Hepatocyte (in vitro differentiated cells): ENCODE results near the gene EPHB1. TPM values are rescaled to one million over a fixed set of nuclear protein-coding genes. Genes with fewer than 3 reads are reported as not detected.
"Not testable (repeated sequence)": the region's sequence is repeated elsewhere in the genome, so short reads cannot be mapped to it uniquely, and the experiment has no call there.

Experiments used
- DNase-seq: peaks from one replicate; pipeline ENCODE4 v3.0.0-alpha.2; 2016; ENCODE audit warnings: low spot score
- H2AFZ ChIP-seq: fragments of 200-600 bp; sonication (generic); 2 replicates; pipeline ENCODE4 v1.6.0; 2016; ENCODE audit warnings: antibody characterized with exemption, mild to moderate bottlenecking
- H3K27ac ChIP-seq: fragments of 200-600 bp; sonication (generic); 2 replicates; pipeline ENCODE4 v1.5.1; 2016; ENCODE audit warnings: mild to moderate bottlenecking
- H3K27me3 ChIP-seq: fragments of 200-600 bp; sonication (generic); 2 replicates; pipeline ENCODE4 v1.6.1; 2016
- H3K36me3 ChIP-seq: fragments of 200-600 bp; sonication (generic); replicated peaks from 2 replicates; pipeline ENCODE4 v1.5.1; 2016; ENCODE audit warnings: low read depth; ENCODE audit not compliant: insufficient read depth
- H3K4me1 ChIP-seq: fragments of 200-600 bp; sonication (generic); 2 replicates; pipeline ENCODE4 v1.5.1; 2016; ENCODE audit warnings: mild to moderate bottlenecking, moderate library complexity; ENCODE audit not compliant: insufficient read depth
- H3K4me2 ChIP-seq: fragments of 200-600 bp; sonication (generic); 2 replicates; pipeline ENCODE4 v1.6.0; 2016
- H3K4me3 ChIP-seq: fragments of 200-600 bp; sonication (generic); 2 replicates; pipeline ENCODE4 v1.5.1; 2016; ENCODE audit warnings: mild to moderate bottlenecking
- H3K79me2 ChIP-seq: fragments of 200-600 bp; sonication (generic); 2 replicates; pipeline ENCODE4 v1.6.0; 2017; ENCODE audit warnings: mild to moderate bottlenecking
- H3K9me2 ChIP-seq: fragments of 200-600 bp; sonication (generic); replicated peaks from 2 replicates; pipeline ENCODE4 v1.6.0; 2017; ENCODE audit warnings: mild to moderate bottlenecking; ENCODE audit not compliant: insufficient read depth
- H3K9me3 ChIP-seq: fragments of 200-600 bp; sonication (generic); 2 replicates; pipeline ENCODE4 v1.5.1; 2016; ENCODE audit warnings: low read depth, mild to moderate bottlenecking
- H4K20me1 ChIP-seq: fragments of 200-600 bp; sonication (generic); 2 replicates; pipeline ENCODE4 v1.6.0; 2016; ENCODE audit warnings: mild to moderate bottlenecking; ENCODE audit not compliant: insufficient read depth, poor library complexity, severe bottlenecking
- EZH2 ChIP-seq: fragments of 200-600 bp; sonication (generic); IDR thresholded peaks from 2 replicates; pipeline ENCODE4 v1.6.1; 2016; ENCODE audit warnings: antibody characterized with exemption, mild to moderate bottlenecking, borderline replicate concordance
- EZH2phosphoT487 ChIP-seq: fragments of 200-600 bp; sonication (generic); IDR thresholded peaks from one replicate; pipeline ENCODE4 v1.6.1; 2018; ENCODE audit warnings: antibody characterized with exemption, mild to moderate bottlenecking, low read depth, moderate library complexity; ENCODE audit not compliant: unreplicated experiment, severe bottlenecking
- WGBS: methylation state at CpG from one replicate; pipeline ENCODE4 v1.1.6; 2016; ENCODE audit warnings: low lambda C conversion rate; ENCODE audit errors: missing lambda C conversion rate; 5-methylcytosine and 5-hydroxymethylcytosine counted together
- polyA plus RNA-seq: library from polyadenylated mRNA; unstranded; fragments of >200 nt; fragmentation: Nextera tagmentation; extraction: Ambion mirVana; gene quantifications from 2 replicates; pipeline ENCODE4 v1.2.1, GENCODE V29; 2016
- total RNA-seq: library from RNA; depleted of rRNA; stranded (reverse); fragments of >200 nt; gene quantifications from 2 replicates; pipeline ENCODE4 v1.2.3, GENCODE V29; 2014
- TF ChIP-seq, protein P1 (sequence below): fragments of 200-600 bp; sonication (generic); IDR thresholded peaks from 2 replicates; pipeline ENCODE4 v1.5.1; 2016; ENCODE audit warnings: antibody characterized with exemption, mild to moderate bottlenecking; ENCODE audit not compliant: poor library complexity

EPHB1 gene
- total and polyA plus RNA-seq, 2 experiments from 2014 or later, result 3.3 to 5.6 TPM

DNA sequence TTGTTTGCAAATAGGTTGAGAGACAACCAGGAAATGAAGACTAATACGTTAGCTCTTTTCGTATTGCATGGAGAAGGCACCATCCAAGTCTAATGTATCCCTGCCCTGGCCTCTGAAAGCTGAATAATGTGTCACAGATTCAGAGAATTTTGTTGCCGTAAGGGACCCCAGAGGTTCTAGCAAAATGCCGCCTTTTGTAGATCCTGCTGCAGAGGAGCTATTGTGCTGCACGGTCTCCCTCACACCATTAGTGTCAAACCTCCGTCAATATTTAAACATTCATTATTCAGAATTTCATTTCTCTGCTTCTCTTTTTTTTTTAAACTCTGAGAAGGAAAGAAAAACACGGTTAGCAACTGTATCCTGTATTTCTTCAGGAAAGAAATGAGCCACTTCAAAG is 238.7 kb downstream of the EPHB1 start:
- no peaks in the 10 kb centered on the region for H3K9me3 ChIP-seq
- H3K4me1 ChIP-seq, result no peaks in the 10 kb centered on the region
- no peak overlapping the region for H3K4me3 ChIP-seq
- no peaks in the 10 kb centered on the region for H3K36me3 ChIP-seq
- H3K4me2 ChIP-seq, result no peak overlapping the region
- no peaks in the 10 kb centered on the region for H3K27me3 ChIP-seq
- 88% methylated on average over 7 of the region's 7 CpGs for WGBS
- no peak overlapping the region for H2AFZ ChIP-seq
- H3K9me2 ChIP-seq, result no peaks in the 10 kb centered on the region
- H3K79me2 ChIP-seq, result no peaks in the 10 kb centered on the region
- H3K27ac ChIP-seq, result no peak overlapping the region
- DNase-seq, result no peak
- TF ChIP-seq EZH2 (no peak), EZH2phosphoT487 (no peak)
- TF ChIP-seq, protein P1, sequence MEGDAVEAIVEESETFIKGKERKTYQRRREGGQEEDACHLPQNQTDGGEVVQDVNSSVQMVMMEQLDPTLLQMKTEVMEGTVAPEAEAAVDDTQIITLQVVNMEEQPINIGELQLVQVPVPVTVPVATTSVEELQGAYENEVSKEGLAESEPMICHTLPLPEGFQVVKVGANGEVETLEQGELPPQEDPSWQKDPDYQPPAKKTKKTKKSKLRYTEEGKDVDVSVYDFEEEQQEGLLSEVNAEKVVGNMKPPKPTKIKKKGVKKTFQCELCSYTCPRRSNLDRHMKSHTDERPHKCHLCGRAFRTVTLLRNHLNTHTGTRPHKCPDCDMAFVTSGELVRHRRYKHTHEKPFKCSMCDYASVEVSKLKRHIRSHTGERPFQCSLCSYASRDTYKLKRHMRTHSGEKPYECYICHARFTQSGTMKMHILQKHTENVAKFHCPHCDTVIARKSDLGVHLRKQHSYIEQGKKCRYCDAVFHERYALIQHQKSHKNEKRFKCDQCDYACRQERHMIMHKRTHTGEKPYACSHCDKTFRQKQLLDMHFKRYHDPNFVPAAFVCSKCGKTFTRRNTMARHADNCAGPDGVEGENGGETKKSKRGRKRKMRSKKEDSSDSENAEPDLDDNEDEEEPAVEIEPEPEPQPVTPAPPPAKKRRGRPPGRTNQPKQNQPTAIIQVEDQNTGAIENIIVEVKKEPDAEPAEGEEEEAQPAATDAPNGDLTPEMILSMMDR, result no peak
- no peaks in the 10 kb centered on the region for H4K20me1 ChIP-seq

DNA sequence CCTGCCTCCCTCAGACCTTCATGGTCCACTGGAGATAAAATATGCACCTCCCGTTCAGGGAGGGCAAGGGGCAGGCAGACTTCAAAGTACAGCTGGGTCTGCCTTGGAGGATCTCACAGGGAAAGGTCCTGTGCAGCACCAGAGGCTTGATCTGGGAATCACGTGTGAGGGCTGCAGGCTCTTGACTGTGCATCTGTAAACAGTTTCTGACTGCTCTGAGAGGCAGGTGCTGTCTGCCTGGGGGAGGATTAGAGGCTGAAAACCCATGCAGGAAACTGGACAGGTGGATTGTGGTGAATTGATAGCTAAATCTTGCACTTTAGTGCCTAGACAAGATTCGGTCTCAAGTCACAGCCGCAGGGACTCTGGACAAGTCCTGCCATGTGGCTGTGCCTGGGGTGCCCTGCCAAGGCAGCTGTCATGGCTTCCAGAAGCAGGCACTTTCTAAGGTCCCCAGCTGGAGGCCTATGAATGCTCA is 239.3 kb downstream of the EPHB1 start:
- H3K4me1 ChIP-seq, result no peaks in the 10 kb centered on the region
- no peaks in the 10 kb centered on the region for H3K36me3 ChIP-seq
- TF ChIP-seq, protein P1, result no peak
- no peak for TF ChIP-seq EZH2phosphoT487
- TF ChIP-seq EZH2, result no peak
- no peak overlapping the region for H3K4me3 ChIP-seq
- H3K4me2 ChIP-seq, result no peak overlapping the region
- no peak overlapping the region for H2AFZ ChIP-seq
- H3K79me2 ChIP-seq, result no peaks in the 10 kb centered on the region
- WGBS, result 54% methylated on average over 4 of the region's 4 CpGs
- H3K27me3 ChIP-seq, result no peaks in the 10 kb centered on the region
- H3K27ac ChIP-seq, result no peak overlapping the region
- peak; percentile 18 for DNase-seq
- no peaks in the 10 kb centered on the region for H4K20me1 ChIP-seq
- no peaks in the 10 kb centered on the region for H3K9me3 ChIP-seq
- no peaks in the 10 kb centered on the region for H3K9me2 ChIP-seq

DNA sequence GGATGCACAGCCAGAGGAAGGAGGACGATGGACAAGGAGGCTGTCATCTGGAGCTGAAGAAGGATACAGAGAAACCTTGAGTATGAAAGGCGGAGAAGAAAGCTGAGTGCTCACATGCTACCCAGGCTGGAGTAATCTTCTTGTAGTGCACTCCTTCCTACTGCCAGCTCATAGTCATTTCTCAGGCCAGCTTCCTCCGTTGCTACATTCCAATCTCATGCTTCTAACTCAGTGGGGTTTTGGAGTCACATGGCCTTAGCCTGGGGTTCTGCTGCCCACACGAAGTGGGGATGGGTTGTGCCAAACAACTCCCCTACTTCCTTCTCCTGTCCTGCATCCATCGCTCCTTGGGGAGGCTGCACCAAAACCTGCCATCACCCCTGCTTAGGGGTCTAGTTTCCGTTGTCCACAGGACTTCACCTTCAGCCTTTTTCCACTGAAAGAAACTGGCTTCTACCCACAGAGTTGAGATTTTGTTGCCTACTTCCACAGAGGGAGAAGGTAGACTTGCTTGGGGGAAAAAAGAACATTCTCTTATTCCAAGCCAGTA is 239.9 kb downstream of the EPHB1 start:
- Histone ChIP-seq H3K9me3 (no peaks in the 10 kb centered on the region), H3K4me2 (no peak overlapping the region), H3K9me2 (no peaks in the 10 kb centered on the region), H3K4me3 (no peak overlapping the region), H2AFZ (no peak overlapping the region), H3K4me1 (no peaks in the 10 kb centered on the region), H3K36me3 (no peaks in the 10 kb centered on the region), H4K20me1 (no peaks in the 10 kb centered on the region), H3K27me3 (no peaks in the 10 kb centered on the region), H3K27ac (no peak overlapping the region), H3K79me2 (no peaks in the 10 kb centered on the region)
- TF ChIP-seq EZH2 (no peak), EZH2phosphoT487 (no peak)
- TF ChIP-seq, protein P1, result no peak
- WGBS, result 80% methylated on average over 6 of the region's 6 CpGs
- DNase-seq, result no peak

DNA sequence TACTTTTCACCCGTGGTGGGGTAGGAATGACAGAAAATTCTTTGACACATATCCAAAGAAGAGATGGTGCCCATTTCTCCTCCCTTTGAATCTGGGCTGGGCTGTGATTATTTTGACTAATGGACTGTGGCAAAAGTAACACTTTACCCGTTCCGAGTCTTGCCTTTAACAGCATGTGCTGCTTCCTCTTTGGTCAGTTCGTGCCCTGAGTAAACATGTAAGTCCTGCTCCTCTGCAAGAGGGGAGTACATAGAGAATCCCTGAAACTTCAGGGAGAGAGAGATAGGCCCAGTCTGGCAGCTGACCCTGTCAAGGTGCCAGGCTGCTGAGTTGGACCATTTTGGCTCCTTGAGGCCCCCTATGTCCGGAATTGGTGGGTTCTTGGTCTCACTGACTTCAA is 243.1 kb downstream of the EPHB1 start:
- Histone ChIP-seq H3K4me1 (no peaks in the 10 kb centered on the region), H3K27me3 (no peaks in the 10 kb centered on the region), H3K27ac (no peak overlapping the region), H3K36me3 (no peaks in the 10 kb centered on the region), H3K9me3 (no peaks in the 10 kb centered on the region), H3K4me3 (no peak overlapping the region), H3K79me2 (no peaks in the 10 kb centered on the region), H2AFZ (no peak overlapping the region), H3K4me2 (no peak overlapping the region), H3K9me2 (no peaks in the 10 kb centered on the region), H4K20me1 (no peaks in the 10 kb centered on the region)
- DNase-seq, result no peak
- TF ChIP-seq EZH2phosphoT487 (no peak), EZH2 (no peak)
- TF ChIP-seq, protein P1, result no peak
- WGBS, result 78% methylated on average over 5 of the region's 5 CpGs

DNA sequence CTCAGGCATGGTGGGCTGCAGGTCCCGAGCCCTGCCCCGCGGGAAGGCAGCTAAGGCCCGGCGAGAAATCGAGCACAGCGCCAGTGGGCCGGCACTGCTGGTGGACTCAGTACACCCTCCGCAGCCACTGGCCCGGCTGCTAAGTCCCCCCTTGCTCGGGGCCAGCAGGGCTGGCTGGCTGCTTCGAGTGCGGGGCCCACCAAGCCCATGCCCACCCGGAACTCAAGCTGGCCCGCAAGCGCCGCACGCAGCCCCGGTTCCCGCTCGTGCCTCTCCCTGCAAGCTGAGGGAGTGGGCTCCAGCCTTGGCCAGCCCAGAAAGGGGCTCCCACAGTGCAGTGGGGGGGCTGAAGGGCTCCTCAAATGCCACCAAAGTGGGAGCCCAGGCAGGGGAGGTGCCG is 244.5 kb downstream of the EPHB1 start:
- not testable (repeated sequence) for H3K9me3 ChIP-seq, H3K36me3 ChIP-seq, H3K4me3 ChIP-seq, H3K27me3 ChIP-seq, H3K4me2 ChIP-seq, H3K79me2 ChIP-seq, H3K27ac ChIP-seq, DNase-seq, H3K9me2 ChIP-seq, H3K4me1 ChIP-seq, H4K20me1 ChIP-seq, H2AFZ ChIP-seq
- WGBS, result 98% methylated on average over 21 of the region's 22 CpGs
